Dermis blood vessel endothelial cell (primary cell): ENCODE measurements around the gene NR2C2. TPM values are rescaled to one million over a fixed set of nuclear protein-coding genes. Genes with fewer than 3 reads are reported as not detected.
"Not testable (repeated sequence)": the region's sequence is repeated elsewhere in the genome, so short reads cannot be mapped to it uniquely, and the experiment has no call there.

ENCODE experiments used
- DNase-seq: peaks from one replicate; pipeline ENCODE4 v3.0.0; 2010
- total RNA-seq: library from RNA; depleted of rRNA; stranded (reverse); fragments of >200 nt; gene quantifications from 2 replicates; pipeline ENCODE4 v1.2.3, GENCODE V29; 2014

The NR2C2 gene
- total RNA-seq, 1 donor from 2014 or later: 31.0 TPM

- DNase-seq: no peak
These were observed 15.4 kb downstream of the NR2C2 start for GRCh38 chr3:14962762-14963161.

GRCh38 chr3:14967285-14967684 lies 19.9 kb downstream of the NR2C2 start:
- DNase-seq: no peak

GRCh38 chr3:14969671-14970070 lies 22.3 kb downstream of the NR2C2 start:
- no peak for DNase-seq

GRCh38 chr3:14976317-14976716 lies 28.9 kb downstream of the NR2C2 start:
- peak; percentile 13 for DNase-seq

- DNase-seq: no peak
These were observed 33.3 kb downstream of the NR2C2 start for GRCh38 chr3:14980689-14981088.

- no peak for DNase-seq
These were observed 37.3 kb downstream of the NR2C2 start for GRCh38 chr3:14984581-14985113.

- DNase-seq: no peak
These were observed 41.6 kb downstream of the NR2C2 start for GRCh38 chr3:14988988-14989394.

- DNase-seq: peak; percentile 53
These were observed 42.8 kb downstream of the NR2C2 start for GRCh38 chr3:14989943-14990779.

- DNase-seq: peak; percentile 29
These were observed 43.4 kb downstream of the NR2C2 start for GRCh38 chr3:14990780-14991148.

GRCh38 chr3:14991151-14991742 lies 43.9 kb downstream of the NR2C2 start:
- DNase-seq: peak; percentile 20

GRCh38 chr3:14991818-14992612 lies 44.6 kb downstream of the NR2C2 start:
- DNase-seq: no peak

- no peak for DNase-seq
These were observed 50.6 kb downstream of the NR2C2 start for GRCh38 chr3:14997941-14998340.

- not testable (repeated sequence) for DNase-seq
These were observed 51.8 kb downstream of the NR2C2 start for GRCh38 chr3:14999182-14999581.

- no peak for DNase-seq
These were observed 60.3 kb downstream of the NR2C2 start for GRCh38 chr3:15007681-15008141.

GRCh38 chr3:15009167-15009566 lies 61.8 kb downstream of the NR2C2 start:
- no peak for DNase-seq

- no peak for DNase-seq
These were observed 63.3 kb downstream of the NR2C2 start for GRCh38 chr3:15010664-15011063.

- no peak for DNase-seq
These were observed 63.8 kb downstream of the NR2C2 start for GRCh38 chr3:15011174-15011573.

- DNase-seq: no peak
These were observed 67.4 kb downstream of the NR2C2 start for GRCh38 chr3:15014606-15015328.

GRCh38 chr3:15015456-15015855 lies 68.1 kb downstream of the NR2C2 start:
- no peak for DNase-seq

GRCh38 chr3:15017191-15017590 lies 69.8 kb downstream of the NR2C2 start:
- no peak for DNase-seq

- no peak for DNase-seq
These were observed 75.9 kb downstream of the NR2C2 start for GRCh38 chr3:15023249-15023648.

GRCh38 chr3:15023719-15024118 lies 76.3 kb downstream of the NR2C2 start:
- DNase-seq: no peak
